ENCODE data around the gene WDR18. TPM values are rescaled to one million over a fixed set of nuclear protein-coding genes. Genes with fewer than 3 reads are reported as not detected.

WDR18 gene
- total RNA-seq, 1 experiment from 2014 or later: 43.3 TPM

- no peak overlapping the region for H3K27ac Mint-ChIP-seq (ENCODE audit: unreplicated experiment)
- intact Hi-C loops (cut with micrococcal nuclease; ENCODE audit: unreplicated experiment): no loop called here
- H3K27me3 Mint-ChIP-seq (ENCODE audit: unreplicated experiment): peaks cover 53% of the 10 kb centered on the region
- no peaks in the 10 kb centered on the region for H3K36me3 Mint-ChIP-seq (ENCODE audit: insufficient read depth, unreplicated experiment)
- BruUV-seq (replicated peaks): no TSS peak
- H3K4me1 Mint-ChIP-seq (ENCODE audit: low read depth, unreplicated experiment): peaks cover 8% of the 10 kb centered on the region
- H3K4me3 Mint-ChIP-seq (ENCODE audit: low read depth, unreplicated experiment): no peak overlapping the region
- CTCF ChIA-PET: no interaction called here
- DNase-seq: no peak
- no peaks in the 10 kb centered on the region for H3K9me3 Mint-ChIP-seq (ENCODE audit: low read depth, unreplicated experiment)
- TF ChIP-seq CTCF (IDR thresholded peaks at IDR 0.05; ENCODE audit: unreplicated experiment): no peak
Observed at GRCh38 chr19:960020-960419, 24.1 kb upstream of the WDR18 start.

- no peaks in the 10 kb centered on the region for H3K9me3 Mint-ChIP-seq (ENCODE audit: low read depth, unreplicated experiment)
- CTCF ChIA-PET: no interaction called here
- no peak overlapping the region for H3K4me3 Mint-ChIP-seq (ENCODE audit: low read depth, unreplicated experiment)
- peaks cover 8% of the 10 kb centered on the region for H3K4me1 Mint-ChIP-seq (ENCODE audit: low read depth, unreplicated experiment)
- TF ChIP-seq CTCF (IDR thresholded peaks at IDR 0.05; ENCODE audit: unreplicated experiment): no peak
- BruUV-seq (replicated peaks): no TSS peak
- no peaks in the 10 kb centered on the region for H3K36me3 Mint-ChIP-seq (ENCODE audit: insufficient read depth, unreplicated experiment)
- H3K27ac Mint-ChIP-seq (ENCODE audit: unreplicated experiment): no peak overlapping the region
- intact Hi-C loops (cut with micrococcal nuclease; ENCODE audit: unreplicated experiment): no loop called here
- H3K27me3 Mint-ChIP-seq (ENCODE audit: unreplicated experiment): peaks cover 53% of the 10 kb centered on the region
- no peak for DNase-seq
Observed at GRCh38 chr19:960601-960938, 23.6 kb upstream of the WDR18 start.

- H3K36me3 Mint-ChIP-seq (ENCODE audit: insufficient read depth, unreplicated experiment): no peaks in the 10 kb centered on the region
Observed at GRCh38 chr19:961866-962620, 22.1 kb upstream of the WDR18 start.

GRCh38 chr19:962683-963400 is 21.3 kb upstream of the WDR18 start:
- Mint-ChIP-seq H3K4me1 (ENCODE audit: low read depth, unreplicated experiment) (peaks cover 8% of the 10 kb centered on the region), H3K4me3 (ENCODE audit: low read depth, unreplicated experiment) (no peak overlapping the region), H3K27me3 (ENCODE audit: unreplicated experiment) (peaks cover 53% of the 10 kb centered on the region), H3K27ac (ENCODE audit: unreplicated experiment) (no peak overlapping the region), H3K9me3 (ENCODE audit: low read depth, unreplicated experiment) (no peaks in the 10 kb centered on the region), H3K36me3 (ENCODE audit: insufficient read depth, unreplicated experiment) (no peaks in the 10 kb centered on the region)
- TF ChIP-seq CTCF (IDR thresholded peaks at IDR 0.05; ENCODE audit: unreplicated experiment): no peak
- no TSS peak for BruUV-seq (replicated peaks)
- no peak for DNase-seq
- intact Hi-C loops (cut with micrococcal nuclease; ENCODE audit: unreplicated experiment): no loop called here
- CTCF ChIA-PET: no interaction called here

More at GRCh38 chr19:961866-962620, 22.1 kb upstream of the WDR18 start:
- CTCF ChIA-PET: interaction anchor here (0.7 kb wide), 4 partner anchors 22 to 172 kb away, joined by 3 to 8 read pairs (median 3); no protein-coding TSS in a partner anchor
- Mint-ChIP-seq H3K9me3 (ENCODE audit: low read depth, unreplicated experiment) (no peaks in the 10 kb centered on the region), H3K27ac (ENCODE audit: unreplicated experiment) (no peak overlapping the region), H3K4me1 (ENCODE audit: low read depth, unreplicated experiment) (peaks cover 8% of the 10 kb centered on the region), H3K27me3 (ENCODE audit: unreplicated experiment) (peaks cover 53% of the 10 kb centered on the region), H3K4me3 (ENCODE audit: low read depth, unreplicated experiment) (no peak overlapping the region)
- TF ChIP-seq CTCF (IDR thresholded peaks at IDR 0.05; ENCODE audit: unreplicated experiment): no peak
- no TSS peak for BruUV-seq (replicated peaks)
- intact Hi-C loops (cut with micrococcal nuclease; ENCODE audit: unreplicated experiment): no loop called here
- DNase-seq: no peak

All from Calu3 (cell line).